GM19467 (cell line): Measurements from ENCODE around the gene ADARB2.

Experiments
- ATAC-seq: cut with Tn5 transposase; IDR thresholded peaks from one replicate; pipeline ENCODE4 v1.9.1; 2021; ENCODE audit warnings: mild to moderate bottlenecking, moderate library complexity; ENCODE audit not compliant: unreplicated experiment

Gene ADARB2

DNA sequence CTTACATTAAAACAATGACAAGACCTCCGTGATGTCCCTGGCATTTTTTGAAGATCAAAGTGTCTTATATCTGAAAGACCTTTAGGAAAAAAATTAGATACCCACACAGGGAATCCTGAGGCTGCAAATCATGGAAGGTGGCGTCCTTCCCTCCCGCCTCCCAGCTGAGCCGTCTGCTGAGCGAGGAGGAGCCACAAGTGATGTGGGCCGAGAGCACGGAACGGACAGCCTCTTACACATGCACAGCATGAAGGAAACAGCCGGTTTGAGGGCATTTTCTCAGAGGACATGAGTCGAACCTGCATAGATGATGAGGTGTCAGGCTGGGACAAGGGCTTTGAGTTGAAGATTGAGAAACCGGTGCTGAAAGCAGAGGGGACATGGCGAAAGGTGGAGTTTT lies 163.3 kb downstream of the ADARB2 start:
- no peak for ATAC-seq

DNA sequence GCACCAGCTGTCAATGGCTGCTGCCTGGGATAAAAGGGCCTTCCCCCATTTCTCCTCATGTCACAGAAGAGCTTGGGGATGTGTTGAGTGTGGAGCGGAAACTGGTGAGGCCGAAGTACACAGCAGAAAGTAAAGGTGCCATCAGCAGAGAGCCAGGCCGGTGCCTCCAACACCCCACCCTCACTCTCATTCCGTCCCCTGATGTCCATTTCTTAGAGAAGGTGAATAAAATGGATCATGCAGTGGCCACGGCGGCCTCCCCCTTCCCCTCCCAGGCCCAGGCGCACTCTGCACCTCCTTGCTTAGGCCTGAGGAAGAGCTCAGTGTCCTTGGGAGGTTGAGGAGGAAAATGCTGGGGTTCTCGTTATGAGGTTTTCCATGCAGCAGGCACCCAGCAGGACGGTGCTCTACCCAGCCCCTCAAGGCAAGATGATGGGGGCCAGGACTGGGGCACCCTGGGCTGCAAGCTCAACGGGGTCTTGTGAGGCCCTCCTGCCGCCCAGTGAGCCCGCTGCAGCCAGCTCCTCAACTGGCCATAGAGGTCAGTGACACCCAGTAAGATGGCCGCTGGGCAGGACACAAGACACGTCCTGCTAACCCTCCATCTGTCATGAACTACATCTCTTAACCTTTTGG lies 163.9 kb downstream of the ADARB2 start:
- no peak for ATAC-seq

DNA sequence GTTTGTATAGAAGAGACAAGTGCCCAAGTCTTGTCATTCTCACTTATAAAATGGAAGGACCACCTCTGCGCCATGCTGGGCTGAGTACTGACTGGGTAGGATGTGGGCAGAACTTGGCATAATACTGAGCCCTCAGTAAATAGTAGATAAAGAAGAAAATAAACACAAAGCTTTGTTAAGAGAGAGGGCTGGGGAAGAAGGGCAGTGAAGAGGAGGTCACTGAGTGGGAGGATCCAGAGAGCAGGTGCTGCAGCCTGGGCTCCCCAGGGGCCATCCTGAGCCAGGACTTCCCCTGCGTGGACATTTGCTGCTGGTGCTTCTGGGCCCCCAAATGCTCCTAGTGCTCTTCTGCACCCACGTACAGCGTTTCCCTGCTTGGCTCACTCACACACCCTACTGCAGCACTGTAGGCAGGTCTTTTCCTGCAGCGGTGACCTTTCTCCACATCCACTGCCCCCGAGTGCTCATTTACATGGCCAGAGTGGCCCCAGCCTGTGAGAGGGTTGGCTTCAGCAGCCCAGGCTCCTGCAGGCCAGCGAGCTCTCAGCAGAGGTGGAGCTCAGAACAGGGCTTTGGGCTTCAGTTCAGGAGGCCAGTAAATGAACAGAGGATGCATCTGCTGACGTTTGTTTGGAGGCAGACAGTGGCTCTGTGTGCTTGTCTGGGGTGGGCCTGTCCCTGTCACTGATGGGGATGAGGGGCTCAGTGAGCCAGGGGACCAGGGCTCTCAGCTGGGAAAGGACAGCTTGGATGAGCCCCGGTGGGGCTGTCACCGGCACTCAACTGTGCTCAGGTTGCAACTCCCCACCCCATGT lies 164.6 kb downstream of the ADARB2 start:
- ATAC-seq, result no peak

DNA sequence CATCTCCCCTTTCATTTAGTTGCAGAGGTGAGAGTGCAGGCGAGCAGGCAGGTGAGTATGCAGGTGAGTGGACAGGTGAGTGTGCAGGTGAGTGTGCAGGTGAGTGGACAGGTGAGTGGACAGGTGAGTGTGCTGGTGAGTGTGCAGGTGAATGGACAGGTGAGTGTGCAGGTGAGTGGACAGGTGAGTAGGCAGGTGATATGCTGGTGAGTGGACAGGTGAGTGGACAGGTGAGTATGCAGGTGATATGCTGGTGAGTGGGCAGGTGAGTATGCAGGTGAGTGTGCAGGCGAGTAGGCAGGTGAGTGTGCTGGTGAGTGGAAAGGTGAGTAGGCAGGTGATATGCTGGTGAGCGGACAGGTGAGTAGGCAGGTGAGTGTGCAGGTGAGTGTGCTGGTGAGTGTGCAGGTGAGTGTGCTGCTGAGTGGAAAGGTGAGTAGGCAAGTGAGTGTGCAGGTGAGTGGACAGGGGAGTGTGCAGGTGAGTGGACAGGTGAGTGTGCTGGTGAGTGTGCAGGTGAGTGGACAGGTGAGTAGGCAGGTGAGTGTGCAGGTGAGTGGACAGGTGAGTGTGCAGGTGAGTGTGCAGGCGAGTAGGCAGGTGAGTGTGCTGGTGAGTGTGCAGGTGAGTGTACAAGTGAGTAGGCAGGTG lies 165.6 kb downstream of the ADARB2 start:
- no peak for ATAC-seq

DNA sequence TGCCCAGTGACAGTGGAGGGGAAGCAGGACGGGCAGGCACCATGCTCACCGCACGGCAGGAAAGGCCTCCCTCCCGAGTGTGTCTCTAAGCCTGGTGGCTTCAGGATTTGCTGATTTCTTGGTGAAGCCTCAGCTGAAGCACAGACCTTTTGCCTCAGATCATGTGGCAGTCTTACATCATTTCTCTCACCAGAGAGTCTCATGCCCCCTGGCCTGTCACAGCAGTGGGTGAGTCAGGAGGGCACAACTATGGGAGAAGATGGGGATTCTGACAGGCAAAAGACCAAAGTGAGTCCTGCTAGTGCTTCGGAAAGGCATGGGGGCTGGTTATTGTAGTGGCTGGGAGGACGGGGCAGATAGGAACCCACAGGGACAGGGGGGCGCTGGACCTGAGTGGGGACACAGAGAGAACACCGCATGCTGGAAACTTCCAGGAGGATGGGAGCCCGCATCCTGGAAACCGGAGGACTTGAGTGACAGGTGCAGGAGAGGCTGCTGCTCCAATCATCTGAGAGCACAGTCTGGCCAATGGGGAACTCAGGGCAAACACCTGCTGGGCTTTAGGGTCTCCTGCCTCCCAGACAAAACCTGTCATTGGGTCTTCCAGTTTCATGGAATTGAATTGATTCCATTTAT lies 166.8 kb downstream of the ADARB2 start:
- no peak for ATAC-seq

DNA sequence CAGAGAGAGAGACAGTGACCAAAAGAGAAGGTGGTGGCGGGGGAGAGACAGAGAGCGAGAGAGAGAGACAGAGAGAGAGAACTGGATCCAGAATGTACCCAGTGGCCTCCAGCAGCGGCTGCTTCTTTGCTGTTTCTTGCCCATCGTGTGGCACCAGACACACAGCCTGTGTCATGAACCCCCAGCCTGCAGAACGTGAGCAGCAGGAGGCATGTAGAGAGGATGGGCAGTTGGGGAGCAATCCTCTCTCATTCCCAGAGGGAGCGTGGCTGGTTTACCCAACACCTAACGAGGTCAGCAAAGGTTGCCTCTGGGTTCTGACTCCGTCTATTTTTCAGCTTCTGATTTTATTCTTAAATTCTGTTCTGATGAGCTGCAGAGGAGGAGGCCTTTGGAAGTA lies 168.1 kb downstream of the ADARB2 start:
- no peak for ATAC-seq

DNA sequence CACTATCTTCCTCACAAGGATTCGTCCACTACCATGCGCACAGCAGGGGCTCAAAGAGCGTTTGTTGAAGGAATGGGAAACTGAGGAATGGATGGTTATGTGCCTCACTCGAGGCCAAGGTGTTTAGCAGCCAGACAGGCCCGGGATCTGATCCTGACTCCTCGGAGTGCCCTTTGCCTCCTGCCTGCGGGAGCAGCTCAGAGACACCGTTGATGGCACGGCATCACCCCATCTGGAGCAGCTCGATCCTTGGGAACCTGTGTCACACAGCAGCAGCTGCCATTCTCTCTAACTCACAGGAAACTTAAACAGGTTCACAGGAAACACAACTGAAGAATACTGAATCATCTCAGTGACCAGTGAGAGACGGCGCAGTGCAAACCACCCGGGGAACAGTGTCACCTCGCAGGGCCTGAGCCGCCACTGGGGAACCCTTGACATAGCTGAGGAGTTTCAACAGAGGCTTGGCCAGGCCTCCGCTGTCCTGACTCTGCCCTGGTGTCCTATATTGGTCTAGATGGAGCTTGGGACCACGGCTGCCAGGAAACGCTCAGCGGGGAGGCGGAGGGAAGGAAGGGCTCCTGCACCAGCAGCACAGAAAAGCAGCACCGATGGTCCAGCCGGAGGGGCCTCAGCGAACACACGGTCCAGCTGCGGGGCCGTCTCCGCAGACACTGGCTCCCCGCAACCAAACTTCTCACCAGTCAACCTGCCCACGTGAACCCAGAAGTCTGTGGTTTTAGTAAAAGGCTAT lies 169.4 kb downstream of the ADARB2 start:
- ATAC-seq, result no peak

DNA sequence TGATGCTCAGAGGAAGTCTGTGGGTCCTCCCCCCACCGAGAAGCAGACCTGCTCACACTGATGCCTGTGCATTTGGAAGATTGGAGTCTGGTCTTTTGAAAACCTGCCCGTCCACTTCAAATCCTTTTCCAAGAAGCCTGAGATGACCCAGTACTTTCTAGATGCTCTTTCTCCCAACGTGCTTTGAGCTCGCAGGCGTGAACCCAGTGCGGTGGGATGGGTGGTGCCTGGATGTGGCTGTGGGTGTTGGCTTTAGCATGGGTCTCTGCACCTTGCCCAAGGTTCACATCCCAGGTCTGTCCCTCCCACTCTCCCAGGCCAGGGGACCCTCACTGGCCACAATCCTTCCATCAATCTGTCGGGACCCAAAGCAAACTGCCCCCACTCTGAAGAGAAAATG lies 170.2 kb downstream of the ADARB2 start:
- no peak for ATAC-seq

DNA sequence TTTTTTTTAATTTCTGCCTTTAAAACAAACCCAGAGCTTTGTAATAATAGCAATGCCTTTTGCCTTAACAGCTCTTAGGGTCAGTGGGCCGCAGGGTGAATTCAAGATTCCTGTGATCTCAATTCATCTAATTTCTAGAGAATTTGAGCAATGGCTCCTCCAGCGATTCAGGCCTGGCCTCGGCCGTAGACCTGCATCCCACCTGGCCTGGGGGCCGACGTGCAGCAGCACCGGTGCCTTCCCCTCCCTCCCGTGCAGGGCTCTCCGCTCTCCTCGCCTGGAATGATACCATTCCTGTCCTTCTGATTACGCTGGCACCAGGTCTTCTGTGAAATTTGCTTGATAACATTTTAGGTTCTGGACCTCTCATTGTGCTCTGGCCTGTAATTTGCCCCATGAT lies 172.5 kb downstream of the ADARB2 start:
- no peak for ATAC-seq

DNA sequence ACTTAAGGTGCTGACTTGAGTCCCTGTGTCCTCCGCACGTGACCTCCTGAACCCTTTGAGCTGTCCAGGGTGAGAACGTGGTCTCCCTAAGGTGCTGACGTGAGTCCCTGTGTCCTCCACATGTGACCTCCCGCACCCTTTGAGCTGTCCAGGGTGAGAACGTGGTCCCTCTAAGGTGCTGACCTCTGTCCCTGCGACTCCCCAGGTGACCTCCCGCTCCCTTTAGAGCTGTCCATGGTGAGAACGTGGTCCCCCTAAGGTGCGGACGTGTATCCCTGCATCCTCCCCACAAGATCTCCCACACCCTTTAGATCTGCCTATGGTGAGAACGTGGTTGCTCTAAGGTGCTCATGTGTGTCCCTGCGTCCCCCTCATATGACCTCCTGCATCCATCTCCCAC lies 174.3 kb downstream of the ADARB2 start:
- ATAC-seq, result no peak

DNA sequence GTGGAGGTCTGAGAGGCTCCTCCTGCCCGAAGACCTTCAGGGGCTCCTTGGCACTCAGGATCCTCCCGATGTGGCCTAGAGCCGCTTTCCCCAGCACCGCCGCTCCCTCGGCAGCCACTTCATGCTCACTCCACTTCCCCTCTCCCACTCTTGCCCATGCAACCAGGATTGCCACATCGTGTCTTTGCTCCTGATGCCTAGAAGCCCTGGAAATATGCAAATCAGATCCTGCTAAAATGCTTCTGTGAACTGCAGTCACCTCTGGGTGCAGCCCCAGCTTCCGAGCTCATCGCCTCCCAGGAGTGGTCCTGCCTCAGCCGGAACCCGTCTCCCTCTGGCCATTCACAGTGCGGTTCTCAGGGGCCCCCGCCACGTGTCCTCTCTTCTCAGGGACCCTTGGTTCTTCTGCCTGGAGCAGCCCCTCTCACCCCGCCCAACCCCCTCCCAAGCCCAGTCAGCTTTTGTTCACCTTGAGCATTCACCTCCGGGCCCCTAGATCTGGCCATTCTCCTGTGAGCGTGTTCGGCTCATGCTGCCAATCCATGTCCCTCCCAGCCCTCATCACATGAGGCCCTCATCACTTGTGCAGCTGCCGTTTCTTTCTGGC lies 175.5 kb downstream of the ADARB2 start:
- ATAC-seq, result no peak

DNA sequence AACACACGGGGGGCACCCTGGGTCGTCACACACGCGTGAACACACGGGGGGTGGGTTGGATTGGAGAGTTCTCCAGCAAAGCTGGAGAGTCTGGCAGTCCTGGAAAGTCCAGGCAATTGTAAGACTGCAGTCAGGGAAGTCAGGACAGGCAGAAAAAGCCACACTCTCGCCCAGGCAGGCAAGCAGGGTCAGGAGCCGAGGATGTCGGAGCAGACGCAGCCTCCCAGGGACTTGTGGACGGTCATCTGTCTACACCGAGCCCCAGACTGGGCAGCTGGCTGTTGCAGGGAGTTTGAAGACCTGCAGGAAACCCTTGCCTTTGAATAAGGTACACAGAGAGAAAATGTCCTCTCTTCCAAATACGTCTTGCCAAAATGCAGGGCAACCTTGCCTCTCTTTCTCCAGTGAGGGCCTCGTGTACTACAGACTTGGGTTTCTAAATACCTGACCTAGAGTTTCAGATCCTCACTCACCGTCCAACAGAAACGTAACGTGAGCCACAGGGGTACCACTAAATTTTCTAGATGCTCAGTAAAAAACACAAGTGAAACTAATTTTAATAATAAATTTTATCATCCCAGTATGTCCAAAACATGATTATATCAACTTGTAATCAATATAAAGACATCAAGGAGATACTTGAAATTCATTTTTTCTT lies 176.7 kb downstream of the ADARB2 start:
- no peak for ATAC-seq

DNA sequence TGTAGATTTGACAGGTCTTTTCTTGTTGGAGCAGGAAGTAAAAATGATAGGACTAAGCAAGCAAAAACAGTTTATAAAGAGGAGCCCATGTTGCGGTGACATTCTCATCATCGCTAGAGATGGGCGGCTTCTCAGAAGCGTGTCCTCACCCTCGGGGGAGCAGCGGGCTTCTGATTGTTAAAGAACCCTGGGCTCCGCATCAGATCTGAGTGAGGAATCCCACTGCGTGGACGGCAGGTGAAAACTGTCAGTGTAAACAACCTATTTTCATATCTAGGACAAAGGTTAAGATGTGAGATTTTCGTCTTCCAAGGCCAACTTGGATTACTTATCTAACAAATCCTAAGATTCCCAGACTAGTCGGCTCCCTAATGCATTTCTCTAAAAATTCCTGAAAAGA lies 177.6 kb downstream of the ADARB2 start:
- ATAC-seq, result no peak

DNA sequence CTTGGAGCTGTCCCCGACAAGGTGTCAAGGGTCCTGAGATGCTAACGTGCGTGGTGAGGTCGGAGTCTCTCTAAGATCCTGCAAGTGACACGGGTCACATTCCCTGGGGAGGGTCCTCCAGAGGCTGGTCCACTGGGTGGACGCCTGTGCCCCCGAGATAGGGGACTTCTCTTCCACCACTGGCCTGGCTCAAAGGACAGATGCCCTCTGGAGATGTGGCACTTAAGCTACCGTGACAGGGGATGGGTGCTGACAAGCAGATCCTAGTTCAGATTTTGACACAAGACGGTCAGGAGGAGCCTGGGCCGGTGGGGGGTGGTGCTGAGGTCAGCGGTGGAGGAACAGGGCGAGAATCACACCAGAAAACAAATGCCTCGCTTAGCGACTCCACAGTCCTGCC lies 178.0 kb downstream of the ADARB2 start:
- no peak for ATAC-seq

DNA sequence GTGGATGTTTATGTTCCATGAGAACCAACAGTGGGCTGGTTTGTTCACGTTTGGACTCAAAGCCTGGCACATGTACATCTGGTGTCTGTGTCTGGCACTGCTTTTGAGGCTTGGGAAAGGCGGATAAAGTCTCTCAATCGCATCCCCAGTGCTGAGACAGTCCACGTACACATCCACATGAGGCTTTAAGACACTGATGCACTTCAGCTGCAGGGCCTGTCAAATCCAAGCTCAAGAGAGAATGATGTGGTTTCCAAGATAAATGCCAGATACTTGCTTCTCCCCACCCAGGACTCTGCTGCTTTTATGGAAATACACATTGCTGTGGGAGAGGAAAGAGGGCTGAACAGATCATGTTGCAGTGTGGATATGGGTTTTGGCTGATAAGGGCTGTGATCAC lies 178.4 kb downstream of the ADARB2 start:
- no peak for ATAC-seq

DNA sequence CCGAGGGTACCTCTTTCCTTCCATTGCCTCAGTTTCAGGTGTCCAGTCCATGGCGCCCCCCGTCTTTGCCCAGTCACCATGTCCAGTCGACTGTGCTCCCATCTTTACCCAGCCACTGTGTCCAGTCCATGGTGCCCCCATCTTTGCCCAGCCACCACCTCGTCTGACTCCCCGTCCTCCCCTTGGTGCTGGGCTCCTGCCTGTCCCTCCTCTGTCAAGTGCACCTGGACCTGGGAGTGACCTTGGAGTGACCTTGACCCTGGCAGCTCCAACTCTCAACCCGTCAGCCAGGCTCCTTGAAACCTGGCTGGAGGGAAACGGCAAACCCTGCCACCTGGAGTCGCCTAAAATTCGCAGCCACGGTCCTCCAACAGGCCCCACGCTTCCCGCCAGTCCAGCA lies 180.2 kb downstream of the ADARB2 start:
- ATAC-seq, result no peak

DNA sequence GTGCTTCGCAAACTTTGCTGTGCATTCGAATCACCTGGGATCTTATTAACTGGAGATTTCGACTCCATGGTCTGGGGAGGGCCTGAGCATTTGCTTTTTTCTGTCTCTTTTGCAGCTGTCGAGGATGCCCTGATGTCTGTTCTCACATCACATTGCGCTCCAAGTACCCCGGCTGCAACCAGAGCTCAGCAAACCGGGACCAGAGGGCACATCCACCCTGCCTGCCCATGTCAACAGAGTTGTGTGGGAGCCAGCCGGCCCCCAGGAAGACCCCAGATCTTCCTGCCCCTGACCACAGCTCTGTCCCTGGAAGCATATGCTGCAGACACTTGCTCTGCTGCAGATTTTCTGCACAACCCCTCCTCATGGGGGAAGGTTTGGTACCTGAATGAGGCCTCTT lies 180.8 kb downstream of the ADARB2 start:
- ATAC-seq, result no peak

DNA sequence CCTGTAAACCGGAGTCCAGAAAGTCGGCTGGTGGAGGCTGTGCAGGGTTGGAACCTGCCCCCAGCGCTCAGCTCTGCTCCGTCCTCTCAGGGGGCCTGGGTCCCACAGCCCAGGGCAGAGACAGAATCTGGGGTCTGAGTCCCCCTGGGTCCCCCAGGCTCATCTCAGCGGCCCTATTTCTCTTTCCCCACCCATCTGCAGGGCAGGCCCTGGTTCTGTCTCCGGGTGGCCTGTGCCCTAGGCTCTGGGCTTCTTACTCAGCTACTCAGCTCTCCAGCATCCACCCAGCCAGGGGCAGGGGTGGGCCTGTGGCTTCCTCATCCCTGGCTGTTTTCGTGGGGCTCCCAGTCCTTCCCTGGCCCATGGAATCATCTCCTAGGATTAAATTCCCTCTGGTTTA lies 183.4 kb downstream of the ADARB2 start:
- ATAC-seq, result no peak

DNA sequence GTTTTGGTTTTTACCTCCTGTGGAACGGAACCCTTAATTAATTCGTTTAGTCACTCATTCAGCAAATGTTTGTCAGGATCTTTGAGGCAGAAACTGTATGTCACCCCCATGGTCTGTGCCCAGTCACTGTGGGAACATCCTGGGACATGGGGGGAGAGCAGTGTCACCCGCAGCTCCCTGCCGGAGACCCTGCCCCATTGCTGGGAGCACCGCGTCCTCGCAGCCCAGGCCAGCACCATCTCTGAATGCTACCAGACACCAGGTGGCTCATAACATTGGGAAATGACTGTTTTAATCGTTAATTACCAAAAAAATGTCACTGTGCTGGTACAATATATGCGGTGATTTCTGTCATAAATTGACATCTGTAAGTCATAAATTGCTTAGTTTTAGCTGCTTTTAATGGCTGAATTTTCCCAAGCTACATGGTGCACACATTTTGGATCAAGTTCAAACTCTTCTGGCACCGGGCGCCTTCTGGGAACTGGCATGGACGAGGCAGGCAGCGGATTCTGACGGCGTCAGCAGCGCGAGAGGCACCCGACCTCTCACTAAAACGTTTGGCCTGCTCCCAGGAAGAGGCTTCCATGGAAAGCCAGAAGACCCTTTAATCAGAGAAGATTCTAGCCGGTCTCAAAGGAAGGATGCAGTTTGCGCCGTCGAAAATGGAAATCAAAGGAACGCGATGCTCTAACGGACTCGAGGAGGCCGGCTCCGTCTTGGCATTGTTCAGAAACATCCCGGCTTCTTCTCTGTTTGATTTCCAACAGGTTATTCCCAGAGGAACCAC lies 184.2 kb downstream of the ADARB2 start:
- ATAC-seq, result no peak
